GM12878 (cell line): ENCODE results near the gene UBE2C. TPM values are rescaled to one million over a fixed set of nuclear protein-coding genes. Genes with fewer than 3 reads are reported as not detected.

Source experiments
- ATAC-seq: fragments of 200-7000 bp; cut with Tn5 transposase; 3 replicates; pipeline ENCODE4 v1.9.1; 2020; ENCODE audit warnings: mild to moderate bottlenecking, moderate library complexity
- BruUV-seq: library from RNA; stranded (reverse); fragments of 400-500 nt; replicated peaks from 2 replicates; lab custom pipeline; 2021; lab: Mats Ljungman, UMichigan
- CTCF ChIA-PET: fragments of 300-600 bp; sonication (Branson Sonifier 250); formaldehyde crosslinking; extraction: SDS; loops from one replicate; lab custom pipeline; 2021; ENCODE audit warnings: inconsistent platforms; lab: Yijun Ruan, JAX
- POLR2A ChIA-PET: fragments of 350-600 bp; formaldehyde crosslinking; extraction: SDS; loops from one replicate; lab custom pipeline; 2021; ENCODE audit warnings: inconsistent platforms; lab: Charles Lee
- RAD21 ChIA-PET: fragments of 300-600 bp; sonication (Branson Sonifier 250); formaldehyde crosslinking; loops from one replicate; lab custom pipeline; 2023; ENCODE audit warnings: antibody characterized with exemption; ENCODE audit not compliant: unreplicated experiment; lab: Charles Lee
- SMC1A ChIA-PET: fragments of 300-600 bp; sonication (Branson Sonifier 250); formaldehyde crosslinking; loops from one replicate; lab custom pipeline; 2023; ENCODE audit not compliant: unreplicated experiment, uncharacterized antibody; lab: Charles Lee
- DNase-seq: peaks from one replicate; pipeline ENCODE4 v3.0.0-alpha.2; 2011; ENCODE audit warnings: low read depth, low spot score
- FAIRE-seq: peaks from 3 replicates; lab custom pipeline; 2011; peaks lifted over from hg19 to GRCh38; lab: Jason Lieb, UNC
- H2AFZ ChIP-seq: 2 replicates; pipeline ENCODE4 v1.6.0; 2011; ENCODE audit warnings: low read depth, low read length, control low read depth; ENCODE audit not compliant: control insufficient read depth
- H3K27ac ChIP-seq: 2 replicates; pipeline ENCODE4 v1.5.1; 2011; ENCODE audit warnings: control low read depth; ENCODE audit not compliant: control insufficient read depth, insufficient read depth
- H3K27me3 ChIP-seq, 2 experiments: replicated peaks in 1 of 2; 2 replicates each; pipeline versions ENCODE4 v1.6.0 to v1.6.1; 2011; ENCODE audit warnings: low read length in 1 of 2; ENCODE audit not compliant: control insufficient read depth in 2 of 2, insufficient read depth in 2 of 2
- H3K36me3 ChIP-seq, 2 experiments: 2 replicates each; pipeline ENCODE4 v1.5.1; 2011; ENCODE audit warnings: low read length in 1 of 2; ENCODE audit not compliant: control insufficient read depth in 2 of 2, insufficient read depth in 2 of 2
- H3K4me1 ChIP-seq: 2 replicates; pipeline ENCODE4 v1.6.1; 2011; ENCODE audit warnings: mild to moderate bottlenecking, low read length, moderate library complexity, mixed read lengths; ENCODE audit not compliant: control insufficient read depth, insufficient read depth
- H3K4me2 ChIP-seq: 2 replicates; pipeline ENCODE4 v1.6.0; 2011; ENCODE audit warnings: control low read depth; ENCODE audit not compliant: control insufficient read depth, insufficient read depth
- H3K4me3 ChIP-seq: fragments of 200-600 bp; sonication (generic); 2 replicates; pipeline ENCODE4 v1.5.1; 2016
- H3K79me2 ChIP-seq: 2 replicates; pipeline ENCODE4 v1.6.0; 2011; ENCODE audit warnings: low read length; ENCODE audit not compliant: control insufficient read depth, insufficient read depth
- H3K9ac ChIP-seq: 2 replicates; pipeline ENCODE4 v1.8.0; 2011; ENCODE audit warnings: low read length, control low read depth, mixed read lengths; ENCODE audit not compliant: control insufficient read depth, insufficient read depth
- H3K9me3 ChIP-seq: replicated peaks from 3 replicates; pipeline ENCODE4 v1.5.1; 2011; ENCODE audit warnings: mild to moderate bottlenecking, low read length; ENCODE audit not compliant: control insufficient read depth, insufficient read depth
- H4K20me1 ChIP-seq: 2 replicates; pipeline ENCODE4 v1.6.0; 2011; ENCODE audit not compliant: control insufficient read depth, insufficient read depth
- ASH2L ChIP-seq: fragments of 300-600, 200-600 bp; sonication (generic); IDR thresholded peaks from 2 replicates; pipeline ENCODE4 v1.6.1; 2017; ENCODE audit warnings: low read depth, mild to moderate bottlenecking, borderline replicate concordance
- BMI1 ChIP-seq: fragments of 450-650 bp; IDR thresholded peaks from 2 replicates; pipeline ENCODE4 v1.6.1; 2016; ENCODE audit warnings: mild to moderate bottlenecking, moderate library complexity, borderline replicate concordance
- CEBPZ ChIP-seq: fragments of 150-350 bp; IDR thresholded peaks from 2 replicates; pipeline ENCODE4 v1.6.1; 2016; ENCODE audit warnings: low read depth, low read length
- KAT2A ChIP-seq: conservative IDR thresholded peaks from 2 replicates; pipeline ENCODE4 v1.6.1; 2011; ENCODE audit warnings: low read depth, low read length; ENCODE audit not compliant: control insufficient read depth
- MAX ChIP-seq: IDR thresholded peaks from 2 replicates; pipeline ENCODE4 v1.6.1; 2012; ENCODE audit warnings: low read depth, low read length, improper control_type of control experiment
- NFYA ChIP-seq: IDR thresholded peaks from 2 replicates; pipeline ENCODE4 v1.6.1; 2011; ENCODE audit warnings: low read depth, mild to moderate bottlenecking, low read length, improper control_type of control experiment, borderline replicate concordance
- REST ChIP-seq: IDR thresholded peaks from 2 replicates; pipeline ENCODE4 v1.6.1; 2012; ENCODE audit warnings: mild to moderate bottlenecking, low read depth, low read length
- SKIL ChIP-seq: fragments of 450-650 bp; IDR thresholded peaks from 2 replicates; pipeline ENCODE4 v1.6.1; 2017; ENCODE audit warnings: mild to moderate bottlenecking, low read depth, inconsistent platforms; ENCODE audit not compliant: poor library complexity, severe bottlenecking
- SRF ChIP-seq, 2 experiments: IDR thresholded peaks; 2 replicates each; pipeline ENCODE4 v1.6.1; 2011; ENCODE audit warnings: low read depth in 2 of 2, low read length in 2 of 2, mild to moderate bottlenecking in 1 of 2, moderate library complexity in 1 of 2
- WGBS: methylation state at CpG from one replicate; pipeline ENCODE4 v1.1.6; 2016; ENCODE audit warnings: low lambda C conversion rate; ENCODE audit not compliant: insufficient replicate concordance, insufficient coverage; ENCODE audit errors: missing lambda C conversion rate; 5-methylcytosine and 5-hydroxymethylcytosine counted together
- in situ Hi-C: fragments of 300-500 bp; cut with MboI; formaldehyde crosslinking; loops from 9 replicates; pipeline ENCODE4 v1.14.3; 2018; ENCODE audit warnings: mixed read lengths
- intact Hi-C: fragments of 100-400 bp; cut with micrococcal nuclease; formaldehyde crosslinking; loops from one replicate; pipeline ENCODE4 v1.14.2; 2022; ENCODE audit not compliant: unreplicated experiment
- polyA plus RNA-seq, 11 experiments: library from polyadenylated mRNA; depleted of rRNA in 4 of 11; unstranded in 6 of 11; stranded (reverse) in 5 of 11; fragments of >200 nt; fragmentation: Nextera tagmentation in 4 of 11; fragmentation: Illumina TruSeq in 1 of 11; extraction: Ambion mirVana in 4 of 11; extraction: Trizol in 1 of 11; gene quantifications; 1 replicate in 1 of 11; 2 replicates in 10 of 11; pipeline versions ENCODE4 v1.2.1 to v1.2.3, GENCODE V29; 2011 to 2016; ENCODE audit warnings: inconsistent platforms in 2 of 11, missing spikeins in 2 of 11, low read depth in 1 of 11
- total RNA-seq, 4 experiments: library from RNA; depleted of rRNA in 3 of 4; stranded (reverse); fragments of >200 nt in 3 of 4; fragmentation: Illumina TruSeq in 1 of 4; extraction: Trizol in 1 of 4; gene quantifications; 2 replicates each; pipeline versions ENCODE4 v1.2.1 to v1.2.3, GENCODE V29; 2013 to 2021

The UBE2C gene
- total and polyA plus RNA-seq, 10 of the 15 experiments (the other 5 are each of a cell fraction or from before 2014, with no cell fraction given), result 86.2 to 412 (median 176) TPM

GRCh38 chr20:45828589-45828988 is 16.1 kb downstream of the UBE2C start:
- CTCF ChIA-PET, result interaction anchor here (1.4 kb wide), 1 partner anchor 30 kb away, joined by 3 read pairs; no protein-coding TSS in a partner anchor
- in situ Hi-C loops (no loop called here), intact Hi-C loops (no loop called here)
- ATAC-seq, result no peak
- POLR2A ChIA-PET, result no interaction called here
- 0% methylated on average over 2 of the region's 2 CpGs for WGBS
- SMC1A ChIA-PET, result no interaction called here
- H3K4me1 ChIP-seq, result peaks cover 5% of the 10 kb centered on the region; the same call in 1 of the 2 replicates
- no peaks in the 10 kb centered on the region for H3K36me3 ChIP-seq
- H3K9me3 ChIP-seq, result no peaks in the 10 kb centered on the region
- no peak overlapping the region for H3K4me2 ChIP-seq
- H3K79me2 ChIP-seq, result no peaks in the 10 kb centered on the region
- no peaks in the 10 kb centered on the region; a peak in 1 of 4 replicates for H3K27me3 ChIP-seq
- H3K27ac ChIP-seq, result no peak overlapping the region
- no peak for DNase-seq
- H2AFZ ChIP-seq, result no peak overlapping the region
- H3K9ac ChIP-seq, result no peak overlapping the region
- TF ChIP-seq ASH2L (no peak), BMI1 (no peak), SRF (IDR thresholded peaks at IDR 0.05; ENCODE audit: low read depth in 2 of 2, low read length in 2 of 2) (no peak), KAT2A (no peak), CEBPZ (no peak), NFYA (no peak), REST (no peak), MAX (no peak), SKIL (no peak)
- no peaks in the 10 kb centered on the region for H4K20me1 ChIP-seq
- no peak overlapping the region for H3K4me3 ChIP-seq
- BruUV-seq, result no TSS peak
- RAD21 ChIA-PET, result no interaction called here
- no peak for FAIRE-seq
